ENCODE measurements around the gene SEC22B.
"Not testable (repeated sequence)": the region's sequence is repeated elsewhere in the genome, so short reads cannot be mapped to it uniquely, and the experiment has no call there.

DNA sequence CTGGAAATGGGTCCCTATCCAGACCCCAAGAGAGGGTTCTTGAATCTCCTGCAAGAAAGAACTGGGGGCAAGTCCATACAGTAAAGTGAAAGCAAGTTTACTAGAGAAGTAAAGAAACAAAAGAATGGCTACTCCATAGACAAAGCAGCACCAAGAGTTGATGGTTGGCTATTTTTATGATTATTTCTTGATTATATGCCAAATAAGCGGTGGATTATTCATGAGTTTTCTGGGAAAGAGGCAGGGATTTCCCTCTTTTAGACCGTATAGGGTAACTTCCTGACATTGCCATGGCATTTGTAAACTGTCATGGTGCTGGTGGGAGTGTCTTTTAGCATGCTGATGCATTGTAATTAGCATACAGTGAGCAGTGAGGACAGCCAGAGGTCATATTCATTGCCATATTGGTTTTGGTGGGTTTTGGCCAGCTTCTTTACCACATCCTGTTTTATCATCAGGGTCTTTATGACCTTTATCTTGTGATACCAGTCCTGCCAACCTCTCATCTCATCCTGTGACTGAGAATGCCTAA lies 5.9 kb upstream of the SEC22B start:
- TF ChIP-seq, protein P1, sequence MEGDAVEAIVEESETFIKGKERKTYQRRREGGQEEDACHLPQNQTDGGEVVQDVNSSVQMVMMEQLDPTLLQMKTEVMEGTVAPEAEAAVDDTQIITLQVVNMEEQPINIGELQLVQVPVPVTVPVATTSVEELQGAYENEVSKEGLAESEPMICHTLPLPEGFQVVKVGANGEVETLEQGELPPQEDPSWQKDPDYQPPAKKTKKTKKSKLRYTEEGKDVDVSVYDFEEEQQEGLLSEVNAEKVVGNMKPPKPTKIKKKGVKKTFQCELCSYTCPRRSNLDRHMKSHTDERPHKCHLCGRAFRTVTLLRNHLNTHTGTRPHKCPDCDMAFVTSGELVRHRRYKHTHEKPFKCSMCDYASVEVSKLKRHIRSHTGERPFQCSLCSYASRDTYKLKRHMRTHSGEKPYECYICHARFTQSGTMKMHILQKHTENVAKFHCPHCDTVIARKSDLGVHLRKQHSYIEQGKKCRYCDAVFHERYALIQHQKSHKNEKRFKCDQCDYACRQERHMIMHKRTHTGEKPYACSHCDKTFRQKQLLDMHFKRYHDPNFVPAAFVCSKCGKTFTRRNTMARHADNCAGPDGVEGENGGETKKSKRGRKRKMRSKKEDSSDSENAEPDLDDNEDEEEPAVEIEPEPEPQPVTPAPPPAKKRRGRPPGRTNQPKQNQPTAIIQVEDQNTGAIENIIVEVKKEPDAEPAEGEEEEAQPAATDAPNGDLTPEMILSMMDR (IDR thresholded peaks at IDR 0.05) = not testable (repeated sequence)
- TF ChIP-seq ZFX (IDR thresholded peaks at IDR 0.05; ENCODE audit: borderline replicate concordance) = not testable (repeated sequence)

Data from 22Rv1 (cell line).